NCI-H2171 (cell line): Measurements from ENCODE around the gene GPR173.

Source experiments
- DNase-seq: peaks from one replicate; lab custom pipeline; 2025; lab: John Stamatoyannopoulos, UW

GPR173 gene

GRCh38 chrX:53089925-53090324, 41.3 kb downstream of the GPR173 start:
- DNase-seq, result no peak

GRCh38 chrX:53091354-53091753, 42.8 kb downstream of the GPR173 start:
- no peak for DNase-seq

- peak; percentile 62 for DNase-seq
These were observed 44.6 kb downstream of the GPR173 start for GRCh38 chrX:53093177-53093655.

GRCh38 chrX:53093748-53094581, 45.4 kb downstream of the GPR173 start, which contains the start of gene KANTR:
Gene KANTR, plus strand, starts transcription at chrX:53094142. Its CDS starts 30,131 bp downstream, at chrX:53124273.
- DNase-seq, result peak; percentile 83

- DNase-seq, result no peak
These were observed 46.0 kb downstream of the GPR173 start for GRCh38 chrX:53094582-53094905.

GRCh38 chrX:53095796-53096195, 47.2 kb downstream of the GPR173 start:
- DNase-seq, result no peak

- DNase-seq, result no peak
These were observed 66.4 kb downstream of the GPR173 start for GRCh38 chrX:53114864-53115549.

- no peak for DNase-seq
These were observed 66.9 kb downstream of the GPR173 start for GRCh38 chrX:53115550-53115874.

GRCh38 chrX:53116101-53116500, 67.5 kb downstream of the GPR173 start:
- no peak for DNase-seq

- DNase-seq, result no peak
These were observed 73.4 kb downstream of the GPR173 start for GRCh38 chrX:53122013-53122412.

GRCh38 chrX:53125506-53125905, 76.9 kb downstream of the GPR173 start:
- DNase-seq, result no peak

- DNase-seq, result no peak
These were observed 77.8 kb downstream of the GPR173 start for GRCh38 chrX:53126377-53126776.

GRCh38 chrX:53128097-53128749, 79.6 kb downstream of the GPR173 start:
- DNase-seq, result no peak
